ENCODE data around the gene WDR64. TPM values are rescaled to one million over a fixed set of nuclear protein-coding genes. Genes with fewer than 3 reads are reported as not detected.

Gene WDR64
- total and polyA plus RNA-seq, 2 experiments from 2014 or later: 0.07 TPM; not detected in 1

- Histone ChIP-seq H4K20me1 (ENCODE audit: insufficient read depth, poor library complexity, severe bottlenecking) (no peaks in the 10 kb centered on the region), H3K79me2 (peaks cover 3% of the 10 kb centered on the region), H3K9me2 (replicated peaks; ENCODE audit: insufficient read depth) (no peaks in the 10 kb centered on the region), H3K36me3 (replicated peaks; ENCODE audit: insufficient read depth, low read depth) (no peaks in the 10 kb centered on the region), H3K4me3 (no peak overlapping the region), H2AFZ (no peak overlapping the region), H3K4me2 (peak overlapping the region; percentile 93), H3K27me3 (no peaks in the 10 kb centered on the region), H3K9me3 (ENCODE audit: low read depth) (no peaks in the 10 kb centered on the region), H3K4me1 (ENCODE audit: insufficient read depth) (peaks cover 4% of the 10 kb centered on the region), H3K27ac (no peak overlapping the region)
- no peak for DNase-seq (ENCODE audit: low spot score)
- 35% methylated on average over 6 of the region's 6 CpGs for WGBS (ENCODE audit: low lambda C conversion rate, missing lambda C conversion rate)
- TF ChIP-seq, protein P1, sequence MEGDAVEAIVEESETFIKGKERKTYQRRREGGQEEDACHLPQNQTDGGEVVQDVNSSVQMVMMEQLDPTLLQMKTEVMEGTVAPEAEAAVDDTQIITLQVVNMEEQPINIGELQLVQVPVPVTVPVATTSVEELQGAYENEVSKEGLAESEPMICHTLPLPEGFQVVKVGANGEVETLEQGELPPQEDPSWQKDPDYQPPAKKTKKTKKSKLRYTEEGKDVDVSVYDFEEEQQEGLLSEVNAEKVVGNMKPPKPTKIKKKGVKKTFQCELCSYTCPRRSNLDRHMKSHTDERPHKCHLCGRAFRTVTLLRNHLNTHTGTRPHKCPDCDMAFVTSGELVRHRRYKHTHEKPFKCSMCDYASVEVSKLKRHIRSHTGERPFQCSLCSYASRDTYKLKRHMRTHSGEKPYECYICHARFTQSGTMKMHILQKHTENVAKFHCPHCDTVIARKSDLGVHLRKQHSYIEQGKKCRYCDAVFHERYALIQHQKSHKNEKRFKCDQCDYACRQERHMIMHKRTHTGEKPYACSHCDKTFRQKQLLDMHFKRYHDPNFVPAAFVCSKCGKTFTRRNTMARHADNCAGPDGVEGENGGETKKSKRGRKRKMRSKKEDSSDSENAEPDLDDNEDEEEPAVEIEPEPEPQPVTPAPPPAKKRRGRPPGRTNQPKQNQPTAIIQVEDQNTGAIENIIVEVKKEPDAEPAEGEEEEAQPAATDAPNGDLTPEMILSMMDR (IDR thresholded peaks at IDR 0.05; ENCODE audit: poor library complexity): no peak
- TF ChIP-seq EZH2phosphoT487 (IDR thresholded peaks at IDR 0.05; ENCODE audit: low read depth, severe bottlenecking, unreplicated experiment) (no peak), EZH2 (IDR thresholded peaks at IDR 0.05; ENCODE audit: borderline replicate concordance) (no peak)
Measured at GRCh38 chr1:241849345-241849695, 197.2 kb downstream of the WDR64 start.

Other genes starting within 250 kb of the WDR64 start
- 84.5 and 96.7 TPM in 2 replicates for gene FH, start 132.5 kb upstream of the WDR64 start, total RNA-seq
- gene FH, start 132.5 kb upstream of the WDR64 start, polyA plus RNA-seq: 62.7 and 65.4 TPM in 2 replicates
- gene KMO, start 119.9 kb upstream of the WDR64 start, total RNA-seq: 1.4 and 2.0 TPM in 2 replicates
- gene KMO, start 119.9 kb upstream of the WDR64 start, polyA plus RNA-seq: 0.22 and 2.8 TPM in 2 replicates
- gene CHML, start 11.9 kb upstream of the WDR64 start, total RNA-seq: 20.9 and 21.1 TPM in 2 replicates
- 3.9 and 4.4 TPM in 2 replicates for gene CHML, start 11.9 kb upstream of the WDR64 start, polyA plus RNA-seq
- 39.6 and 40.0 TPM in 2 replicates for gene OPN3, start 11.9 kb upstream of the WDR64 start, total RNA-seq
- gene OPN3, start 11.9 kb upstream of the WDR64 start, polyA plus RNA-seq: 73.2 and 75.8 TPM in 2 replicates
- 1.6 and 5.0 TPM in 2 replicates for gene EXO1, start 195.9 kb downstream of the WDR64 start, total RNA-seq
- gene EXO1, start 195.9 kb downstream of the WDR64 start, polyA plus RNA-seq: 1.00 and 3.1 TPM in 2 replicates

Data from hepatocyte (in vitro differentiated cells).